RWPE1 (cell line): ENCODE data around the gene ZNF853.

Experiments
- CTCF ChIA-PET: fragments of 350-600 bp; sonication (Branson Sonifier 250); formaldehyde crosslinking; extraction: SDS; loops from one replicate; lab custom pipeline; 2021; lab: Yijun Ruan, JAX
- POLR2A ChIA-PET: fragments of 400-600 bp; formaldehyde crosslinking; extraction: SDS; loops from one replicate; lab custom pipeline; 2020; ENCODE audit warnings: antibody characterized with exemption; ENCODE audit not compliant: low non-redundant PET; lab: Yijun Ruan, JAX
- DNase-seq: peaks from one replicate; pipeline ENCODE4 v3.0.0; 2012; ENCODE audit warnings: low spot score
- H3K27ac ChIP-seq: fragments of 450-650 bp; 2 replicates; pipeline ENCODE4 v1.5.1; 2017
- CTCF ChIP-seq: fragments of 450-650 bp; conservative IDR thresholded peaks from 2 replicates; pipeline ENCODE4 v1.5.1; 2017; ENCODE audit warnings: low read depth, mild to moderate bottlenecking

Gene ZNF853

GRCh38 chr7:6640246-6640721, 24.9 kb downstream of the ZNF853 start:
- no peak for TF ChIP-seq CTCF
- POLR2A ChIA-PET = interaction anchor here (0.5 kb wide), 1 partner anchor 32 kb away, joined by 3 read pairs; no protein-coding TSS in a partner anchor
- no peak for DNase-seq
- CTCF ChIA-PET = no interaction called here
- peak overlapping the region; percentile 17 for H3K27ac ChIP-seq

- no peak for DNase-seq
- POLR2A ChIA-PET = no interaction called here
- peak overlapping the region; percentile 17; the same call in 1 of the 2 replicates for H3K27ac ChIP-seq
- CTCF ChIA-PET = interaction anchor here (0.5 kb wide), 1 partner anchor 26 kb away, joined by 3 read pairs; the partner anchor contains the start of gene ZNF853
- no peak for TF ChIP-seq CTCF
These were observed 26.1 kb downstream of the ZNF853 start for GRCh38 chr7:6641305-6642035.

DNA sequence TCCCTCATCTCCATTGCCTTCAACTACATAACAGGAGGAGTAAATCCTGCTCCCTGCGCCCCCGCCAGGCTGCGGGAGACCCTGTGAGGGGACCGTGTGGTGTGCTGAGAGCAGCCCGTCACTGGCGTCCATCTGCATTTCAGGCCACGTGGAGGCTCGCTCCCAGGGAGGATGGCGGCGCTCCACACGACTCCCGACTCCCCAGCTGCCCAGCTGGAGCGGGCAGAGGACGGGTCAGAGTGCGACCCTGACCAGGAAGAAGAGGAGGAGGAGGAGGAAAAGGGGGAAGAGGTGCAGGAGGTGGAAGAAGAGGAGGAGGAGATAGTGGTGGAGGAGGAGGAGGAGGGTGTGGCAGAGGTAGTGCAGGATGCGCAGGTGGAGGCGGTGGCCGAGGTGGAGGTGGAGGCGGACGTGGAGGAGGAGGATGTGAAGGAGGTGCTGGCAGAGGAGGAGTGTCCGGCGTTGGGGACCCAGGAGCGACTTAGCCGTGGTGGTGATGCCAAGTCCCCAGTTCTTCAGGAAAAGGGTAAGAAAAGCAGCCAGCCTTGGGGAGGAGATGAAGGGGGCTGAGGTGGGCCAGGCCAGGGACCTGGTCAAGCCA, 26.9 kb downstream of the ZNF853 start:
- POLR2A ChIA-PET = no interaction called here
- DNase-seq = no peak
- CTCF ChIA-PET = no interaction called here
- H3K27ac ChIP-seq = no peak overlapping the region
- no peak for TF ChIP-seq CTCF

- DNase-seq = no peak
- ChIA-PET CTCF (no interaction called here), POLR2A (no interaction called here)
- no peak overlapping the region for H3K27ac ChIP-seq
- no peak for TF ChIP-seq CTCF
These were observed 27.6 kb downstream of the ZNF853 start for GRCh38 chr7:6642861-6643640.

DNA sequence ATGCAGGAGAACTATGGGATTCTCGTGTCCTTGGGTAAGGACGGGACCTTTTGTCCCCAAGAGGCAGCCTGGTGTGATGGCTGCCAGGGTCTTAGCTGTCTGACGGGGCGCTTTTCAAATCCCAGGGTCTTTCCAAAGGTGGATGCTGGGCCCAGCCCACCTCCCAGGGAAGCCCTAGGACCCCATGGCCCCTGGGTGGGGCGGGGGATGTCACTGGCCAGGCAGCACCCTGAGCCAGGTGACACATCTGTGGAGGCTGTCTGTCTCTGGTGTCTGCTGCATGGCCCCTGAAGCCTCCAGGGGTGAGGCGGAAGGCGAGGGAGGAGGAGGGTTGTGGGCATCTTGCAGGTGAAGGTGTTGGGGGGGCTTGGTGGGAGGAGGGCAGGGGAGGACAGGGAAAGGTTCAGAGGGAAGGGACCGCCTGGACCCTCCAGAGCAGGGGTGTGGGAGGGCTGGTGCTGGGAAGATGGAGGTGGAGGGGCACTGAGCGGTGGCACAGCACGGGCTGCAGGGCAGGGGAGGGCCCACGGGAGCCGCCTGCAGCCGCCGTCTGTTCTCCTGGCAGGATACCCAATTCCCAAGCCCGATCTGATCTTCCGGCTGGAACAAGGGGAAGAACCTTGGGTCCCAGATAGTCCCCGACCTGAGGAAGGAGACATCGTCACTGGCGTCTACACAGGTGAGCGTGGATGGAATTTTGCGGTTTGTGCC, 28.7 kb downstream of the ZNF853 start:
- no peak for TF ChIP-seq CTCF
- no peak for DNase-seq
- ChIA-PET POLR2A (no interaction called here), CTCF (no interaction called here)
- H3K27ac ChIP-seq = no peak overlapping the region

DNA sequence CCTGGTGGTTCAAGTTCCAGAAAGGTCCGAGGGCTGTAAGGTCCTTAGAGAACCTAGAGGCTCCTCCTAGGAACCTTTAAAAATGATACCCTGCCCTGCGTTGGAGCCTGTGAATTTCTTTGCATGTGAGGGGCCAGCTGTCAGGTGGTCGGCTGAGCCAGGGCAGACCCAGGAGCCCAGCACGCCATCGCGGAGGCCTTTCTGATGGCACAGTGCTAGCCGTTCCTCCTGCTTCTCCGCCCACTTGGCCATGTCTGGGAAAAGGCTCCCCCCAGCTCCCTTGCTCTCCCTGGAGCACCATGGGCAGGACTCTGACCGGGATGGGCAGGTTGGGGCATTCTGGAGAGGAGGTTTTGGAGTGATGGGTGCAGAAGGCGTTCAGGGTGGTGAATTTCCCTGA, 29.3 kb downstream of the ZNF853 start:
- H3K27ac ChIP-seq = no peak overlapping the region
- CTCF ChIA-PET = no interaction called here
- no peak for TF ChIP-seq CTCF
- POLR2A ChIA-PET = no interaction called here
- DNase-seq = no peak
